Uterus (tissue), 2 donors: ENCODE results near the gene DEPDC4.

ENCODE experiments used
- POLR2A ChIP-seq, 2 donors: fragments of 450-650 bp; IDR thresholded peaks; one replicate each; pipeline ENCODE4 v1.6.1; 2016; ENCODE audit warnings: antibody characterized with exemption in 2 of 2, mild to moderate bottlenecking in 1 of 2, moderate library complexity in 1 of 2
- TF ChIP-seq, protein P1 (sequence below), 4 experiments: fragments of 200-600 bp in 2 of 4; fragments of 450-650 bp in 2 of 4; sonication (generic) in 2 of 4; IDR thresholded peaks; one replicate each; pipeline ENCODE4 v1.5.1; 2016 to 2019; ENCODE audit warnings: antibody characterized with exemption in 4 of 4, mild to moderate bottlenecking in 2 of 4, moderate library complexity in 1 of 4

DNA sequence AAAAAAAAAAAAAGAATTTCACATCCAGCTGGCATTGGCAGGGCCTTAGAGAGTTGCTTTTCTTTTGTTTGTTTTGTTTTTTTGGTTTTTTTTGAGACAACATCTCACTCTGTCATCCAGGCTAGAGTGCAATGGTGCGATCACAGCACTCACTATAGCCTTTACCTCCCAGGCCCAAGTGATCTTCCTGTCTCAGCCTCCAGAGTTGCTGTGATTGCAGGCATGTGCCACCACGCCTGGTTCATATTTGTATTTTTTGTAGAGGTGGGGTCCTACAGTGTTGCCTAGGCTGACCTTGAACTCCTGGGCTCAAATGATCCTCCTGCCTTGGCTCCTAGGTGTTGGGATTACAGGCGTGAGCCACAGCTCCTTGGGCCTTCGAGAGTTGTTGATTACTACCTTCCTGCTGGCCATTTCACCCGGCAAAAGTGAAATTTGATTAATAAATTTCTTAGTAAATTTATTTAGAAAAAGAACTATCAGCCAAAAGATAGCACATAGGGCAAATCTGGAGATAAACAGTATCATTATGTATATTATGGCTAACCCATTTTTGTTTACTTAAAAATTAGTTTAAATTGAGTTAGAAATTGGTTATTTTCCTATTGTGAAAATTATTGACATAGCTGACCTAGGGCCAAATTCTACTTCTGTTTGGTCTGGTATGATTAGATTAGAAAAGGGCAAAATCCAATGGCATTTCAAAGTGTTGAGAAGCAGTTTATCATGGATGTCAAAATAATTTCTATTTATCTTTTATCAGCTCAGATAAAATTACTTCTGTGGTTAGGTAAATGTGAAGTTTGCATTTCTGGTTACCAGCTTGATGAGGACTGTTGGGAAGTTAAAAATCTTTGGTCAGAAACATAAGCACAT, 53.6 kb downstream of the DEPDC4 start:
- TF ChIP-seq, protein P1, sequence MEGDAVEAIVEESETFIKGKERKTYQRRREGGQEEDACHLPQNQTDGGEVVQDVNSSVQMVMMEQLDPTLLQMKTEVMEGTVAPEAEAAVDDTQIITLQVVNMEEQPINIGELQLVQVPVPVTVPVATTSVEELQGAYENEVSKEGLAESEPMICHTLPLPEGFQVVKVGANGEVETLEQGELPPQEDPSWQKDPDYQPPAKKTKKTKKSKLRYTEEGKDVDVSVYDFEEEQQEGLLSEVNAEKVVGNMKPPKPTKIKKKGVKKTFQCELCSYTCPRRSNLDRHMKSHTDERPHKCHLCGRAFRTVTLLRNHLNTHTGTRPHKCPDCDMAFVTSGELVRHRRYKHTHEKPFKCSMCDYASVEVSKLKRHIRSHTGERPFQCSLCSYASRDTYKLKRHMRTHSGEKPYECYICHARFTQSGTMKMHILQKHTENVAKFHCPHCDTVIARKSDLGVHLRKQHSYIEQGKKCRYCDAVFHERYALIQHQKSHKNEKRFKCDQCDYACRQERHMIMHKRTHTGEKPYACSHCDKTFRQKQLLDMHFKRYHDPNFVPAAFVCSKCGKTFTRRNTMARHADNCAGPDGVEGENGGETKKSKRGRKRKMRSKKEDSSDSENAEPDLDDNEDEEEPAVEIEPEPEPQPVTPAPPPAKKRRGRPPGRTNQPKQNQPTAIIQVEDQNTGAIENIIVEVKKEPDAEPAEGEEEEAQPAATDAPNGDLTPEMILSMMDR (IDR thresholded peaks at IDR 0.05) = no peak
- TF ChIP-seq POLR2A (IDR thresholded peaks at IDR 0.05) = no peak
